SK-N-SH treated with all-trans-retinoic acid at 6 μM for 48 hours (cell line): ENCODE measurements around the gene FZD1.

Source experiments
- ATAC-seq: fragments of 200-7000 bp; cut with Tn5 transposase; 3 replicates; pipeline ENCODE4 v1.9.1; 2020; ENCODE audit warnings: mild to moderate bottlenecking, moderate library complexity
- ARNTL ChIP-seq: fragments of 450-650 bp; formaldehyde crosslinking; IDR thresholded peaks from 2 replicates; pipeline ENCODE4 v1.5.0; 2020; ENCODE audit warnings: low read depth, mild to moderate bottlenecking, moderate library complexity, borderline replicate concordance
- BACH2 ChIP-seq: fragments of 250-450 bp; sonication (Bioruptor Pico); IDR thresholded peaks from 2 replicates; pipeline ENCODE4 v1.9.0; 2021; ENCODE audit warnings: mild to moderate bottlenecking, borderline replicate concordance
- CREB5 ChIP-seq: fragments of 250-450 bp; sonication (Bioruptor Pico); IDR thresholded peaks from 2 replicates; pipeline ENCODE4 v1.5.1; 2020; ENCODE audit warnings: low read depth, mild to moderate bottlenecking, moderate library complexity
- CSDC2 ChIP-seq: fragments of 250-450 bp; sonication (Bioruptor Pico); IDR thresholded peaks from 2 replicates; pipeline ENCODE4 v1.5.0; 2020; ENCODE audit warnings: mild to moderate bottlenecking, moderate library complexity
- ESRRG ChIP-seq: fragments of 250-450 bp; sonication (Bioruptor Pico); IDR thresholded peaks from 2 replicates; pipeline ENCODE4 v1.6.1; 2021; ENCODE audit warnings: mild to moderate bottlenecking
- GLIS3 ChIP-seq: fragments of 250-450 bp; sonication (Bioruptor Pico); IDR thresholded peaks from 2 replicates; pipeline ENCODE4 v1.5.0; 2020; ENCODE audit warnings: mild to moderate bottlenecking, moderate library complexity
- ISL1 ChIP-seq: fragments of 250-450 bp; sonication (Bioruptor Pico); IDR thresholded peaks from 2 replicates; pipeline ENCODE4 v2.1.2; 2022; ENCODE audit warnings: mild to moderate bottlenecking, moderate library complexity
- OSR1 ChIP-seq: fragments of 250-450 bp; sonication (Bioruptor Pico); IDR thresholded peaks from 2 replicates; pipeline ENCODE4 v1.8.0; 2022; ENCODE audit warnings: moderate library complexity, mild to moderate bottlenecking, inconsistent platforms
- PPARA ChIP-seq: fragments of 250-450 bp; sonication (Bioruptor Pico); IDR thresholded peaks from 2 replicates; pipeline ENCODE4 v1.5.0; 2020; ENCODE audit warnings: mild to moderate bottlenecking, borderline replicate concordance
- RARB ChIP-seq: fragments of 250-450 bp; sonication (Bioruptor Pico); IDR thresholded peaks from 2 replicates; pipeline ENCODE4 v1.8.0; 2021; ENCODE audit warnings: mild to moderate bottlenecking, moderate library complexity
- TCF4 ChIP-seq: fragments of 250-450 bp; sonication (Bioruptor Pico); IDR thresholded peaks from 2 replicates; pipeline ENCODE4 v1.8.0; 2021; ENCODE audit warnings: mild to moderate bottlenecking, moderate library complexity, borderline replicate concordance
- TOX ChIP-seq: fragments of 250-450 bp; sonication (Bioruptor Pico); IDR thresholded peaks from 2 replicates; pipeline ENCODE4 v1.8.0; 2021; ENCODE audit warnings: mild to moderate bottlenecking, moderate library complexity, borderline replicate concordance
- ZC3H10 ChIP-seq: fragments of 250-450 bp; sonication (Bioruptor Pico); IDR thresholded peaks from 2 replicates; pipeline ENCODE4 v1.5.1; 2021; ENCODE audit warnings: mild to moderate bottlenecking, moderate library complexity
- ZFP3 ChIP-seq: fragments of 250-450 bp; sonication (Bioruptor Pico); IDR thresholded peaks from 2 replicates; pipeline ENCODE4 v1.5.0; 2020; ENCODE audit warnings: mild to moderate bottlenecking, moderate library complexity
- ZFP30 ChIP-seq: fragments of 450-650 bp; formaldehyde crosslinking; IDR thresholded peaks from 2 replicates; pipeline ENCODE4 v1.5.0; 2022; ENCODE audit warnings: mild to moderate bottlenecking, moderate library complexity
- ZNF565 ChIP-seq: fragments of 450-650 bp; formaldehyde crosslinking; conservative IDR thresholded peaks from 2 replicates; pipeline ENCODE4 v1.5.0; 2020; ENCODE audit warnings: low read depth, mild to moderate bottlenecking, moderate library complexity
- ZNF70 ChIP-seq: fragments of 450-650 bp; formaldehyde crosslinking; IDR thresholded peaks from 2 replicates; pipeline ENCODE4 v1.5.0; 2020; ENCODE audit warnings: mild to moderate bottlenecking, moderate library complexity
- ZNF8 ChIP-seq: fragments of 450-650 bp; formaldehyde crosslinking; IDR thresholded peaks from 2 replicates; pipeline ENCODE4 v1.5.0; 2020; ENCODE audit warnings: mild to moderate bottlenecking, moderate library complexity
- TF ChIP-seq, protein P1 (sequence below): fragments of 250-450 bp; sonication (Bioruptor Pico); IDR thresholded peaks from 2 replicates; pipeline ENCODE4 v1.5.0; 2020; ENCODE audit warnings: mild to moderate bottlenecking, moderate library complexity
- TF ChIP-seq, protein P2 (sequence below): fragments of 250-450 bp; sonication (Bioruptor Pico); IDR thresholded peaks from 2 replicates; pipeline ENCODE4 v1.8.0; 2021; ENCODE audit warnings: low read depth, mild to moderate bottlenecking, moderate library complexity, borderline replicate concordance

The FZD1 gene

DNA sequence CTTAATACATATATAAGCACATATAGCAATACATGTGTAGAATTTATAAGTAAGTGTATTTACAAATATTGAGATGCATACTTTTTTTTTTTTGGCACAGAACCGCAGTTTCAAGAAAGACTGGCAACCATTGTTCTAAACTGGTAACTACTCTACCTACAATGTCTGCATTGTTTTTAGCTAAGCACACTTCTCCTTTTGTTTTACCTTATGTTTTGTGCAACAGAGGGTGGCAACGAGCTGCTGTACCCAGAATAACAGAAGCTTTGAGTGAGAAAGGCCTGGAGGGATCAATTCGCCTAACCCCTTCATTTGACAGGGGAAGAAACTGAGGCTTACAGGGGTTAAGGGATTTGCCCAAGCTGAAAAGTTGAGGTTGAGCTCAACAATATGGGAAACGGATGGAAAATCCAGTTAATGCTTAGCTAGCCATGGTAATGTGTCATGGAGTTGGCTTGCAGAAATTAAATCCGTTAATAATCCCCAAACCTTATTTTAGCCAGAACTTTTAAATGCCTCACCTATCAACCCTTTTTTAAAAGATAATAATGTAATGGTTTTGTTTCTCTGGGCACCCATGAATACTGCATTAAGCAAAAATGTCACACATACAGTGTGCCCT lies 25.5 kb downstream of the FZD1 start (continued):
- no peak for TF ChIP-seq CREB5 (CRISPR knock-in tag)
- TF ChIP-seq, all 23 proteins: peak for 0

- ATAC-seq = no peak
- TF ChIP-seq GLIS3 (CRISPR knock-in tag) = no peak
- no peak for TF ChIP-seq ESRRG (CRISPR knock-in tag)
- TF ChIP-seq ZNF70 (CRISPR knock-in tag) = no peak
- no peak for TF ChIP-seq ZFP3 (CRISPR knock-in tag)
- TF ChIP-seq ISL1 (CRISPR knock-in tag) = no peak
- no peak for TF ChIP-seq TCF4 (CRISPR knock-in tag)
- TF ChIP-seq RARB (CRISPR knock-in tag) = no peak
- TF ChIP-seq ZNF8 (CRISPR knock-in tag) = no peak
- no peak for TF ChIP-seq ARNTL (CRISPR knock-in tag)
- no peak for TF ChIP-seq ZFP30 (CRISPR knock-in tag)
- TF ChIP-seq PPARA (CRISPR knock-in tag) = no peak
- TF ChIP-seq ZNF565 (CRISPR knock-in tag) = no peak
- TF ChIP-seq, protein P1, sequence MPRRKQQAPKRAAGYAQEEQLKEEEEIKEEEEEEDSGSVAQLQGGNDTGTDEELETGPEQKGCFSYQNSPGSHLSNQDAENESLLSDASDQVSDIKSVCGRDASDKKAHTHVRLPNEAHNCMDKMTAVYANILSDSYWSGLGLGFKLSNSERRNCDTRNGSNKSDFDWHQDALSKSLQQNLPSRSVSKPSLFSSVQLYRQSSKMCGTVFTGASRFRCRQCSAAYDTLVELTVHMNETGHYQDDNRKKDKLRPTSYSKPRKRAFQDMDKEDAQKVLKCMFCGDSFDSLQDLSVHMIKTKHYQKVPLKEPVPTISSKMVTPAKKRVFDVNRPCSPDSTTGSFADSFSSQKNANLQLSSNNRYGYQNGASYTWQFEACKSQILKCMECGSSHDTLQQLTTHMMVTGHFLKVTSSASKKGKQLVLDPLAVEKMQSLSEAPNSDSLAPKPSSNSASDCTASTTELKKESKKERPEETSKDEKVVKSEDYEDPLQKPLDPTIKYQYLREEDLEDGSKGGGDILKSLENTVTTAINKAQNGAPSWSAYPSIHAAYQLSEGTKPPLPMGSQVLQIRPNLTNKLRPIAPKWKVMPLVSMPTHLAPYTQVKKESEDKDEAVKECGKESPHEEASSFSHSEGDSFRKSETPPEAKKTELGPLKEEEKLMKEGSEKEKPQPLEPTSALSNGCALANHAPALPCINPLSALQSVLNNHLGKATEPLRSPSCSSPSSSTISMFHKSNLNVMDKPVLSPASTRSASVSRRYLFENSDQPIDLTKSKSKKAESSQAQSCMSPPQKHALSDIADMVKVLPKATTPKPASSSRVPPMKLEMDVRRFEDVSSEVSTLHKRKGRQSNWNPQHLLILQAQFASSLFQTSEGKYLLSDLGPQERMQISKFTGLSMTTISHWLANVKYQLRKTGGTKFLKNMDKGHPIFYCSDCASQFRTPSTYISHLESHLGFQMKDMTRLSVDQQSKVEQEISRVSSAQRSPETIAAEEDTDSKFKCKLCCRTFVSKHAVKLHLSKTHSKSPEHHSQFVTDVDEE = no peak
- TF ChIP-seq BACH2 (CRISPR knock-in tag) = no peak
Observed at GRCh38 chr7:91291302-91291701, 27.1 kb downstream of the FZD1 start.

GRCh38 chr7:91291902-91292301 lies 27.7 kb downstream of the FZD1 start:
- TF ChIP-seq, protein P2, sequence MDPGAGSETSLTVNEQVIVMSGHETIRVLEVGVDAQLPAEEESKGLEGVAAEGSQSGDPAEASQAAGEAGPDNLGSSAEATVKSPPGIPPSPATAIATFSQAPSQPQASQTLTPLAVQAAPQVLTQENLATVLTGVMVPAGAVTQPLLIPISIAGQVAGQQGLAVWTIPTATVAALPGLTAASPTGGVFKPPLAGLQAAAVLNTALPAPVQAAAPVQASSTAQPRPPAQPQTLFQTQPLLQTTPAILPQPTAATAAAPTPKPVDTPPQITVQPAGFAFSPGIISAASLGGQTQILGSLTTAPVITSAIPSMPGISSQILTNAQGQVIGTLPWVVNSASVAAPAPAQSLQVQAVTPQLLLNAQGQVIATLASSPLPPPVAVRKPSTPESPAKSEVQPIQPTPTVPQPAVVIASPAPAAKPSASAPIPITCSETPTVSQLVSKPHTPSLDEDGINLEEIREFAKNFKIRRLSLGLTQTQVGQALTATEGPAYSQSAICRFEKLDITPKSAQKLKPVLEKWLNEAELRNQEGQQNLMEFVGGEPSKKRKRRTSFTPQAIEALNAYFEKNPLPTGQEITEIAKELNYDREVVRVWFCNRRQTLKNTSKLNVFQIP (CRISPR knock-in tag) = no peak
- TF ChIP-seq ZFP3 (CRISPR knock-in tag) (no peak), CREB5 (CRISPR knock-in tag) (no peak), OSR1 (no peak), TOX (CRISPR knock-in tag) (no peak), ZFP30 (CRISPR knock-in tag) (no peak), RARB (CRISPR knock-in tag) (no peak), ZNF8 (CRISPR knock-in tag) (no peak), ZC3H10 (CRISPR knock-in tag) (no peak), ISL1 (CRISPR knock-in tag) (no peak), ESRRG (CRISPR knock-in tag) (no peak), PPARA (CRISPR knock-in tag) (no peak), CSDC2 (CRISPR knock-in tag) (no peak)
- no peak for ATAC-seq

DNA sequence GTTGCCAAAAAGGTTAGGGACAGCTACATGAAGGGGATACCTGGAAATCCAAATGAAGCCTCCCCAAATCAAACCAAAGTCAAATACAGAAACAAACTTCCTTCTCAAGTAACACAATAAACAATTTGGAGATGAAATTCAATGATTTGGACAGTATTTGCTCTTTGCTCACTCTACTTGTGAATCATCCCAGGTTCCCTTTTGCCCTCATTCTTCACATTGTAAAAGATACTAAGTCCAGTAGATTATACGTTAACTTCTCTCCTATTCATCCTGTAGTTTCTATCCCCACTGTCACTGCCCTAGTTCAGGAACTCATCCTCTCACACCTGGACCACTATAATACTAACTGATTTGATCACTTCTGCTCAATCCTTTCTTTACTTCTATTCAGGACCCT lies 28.3 kb downstream of the FZD1 start:
- TF ChIP-seq ZNF8 (CRISPR knock-in tag) = no peak
- no peak for ATAC-seq

DNA sequence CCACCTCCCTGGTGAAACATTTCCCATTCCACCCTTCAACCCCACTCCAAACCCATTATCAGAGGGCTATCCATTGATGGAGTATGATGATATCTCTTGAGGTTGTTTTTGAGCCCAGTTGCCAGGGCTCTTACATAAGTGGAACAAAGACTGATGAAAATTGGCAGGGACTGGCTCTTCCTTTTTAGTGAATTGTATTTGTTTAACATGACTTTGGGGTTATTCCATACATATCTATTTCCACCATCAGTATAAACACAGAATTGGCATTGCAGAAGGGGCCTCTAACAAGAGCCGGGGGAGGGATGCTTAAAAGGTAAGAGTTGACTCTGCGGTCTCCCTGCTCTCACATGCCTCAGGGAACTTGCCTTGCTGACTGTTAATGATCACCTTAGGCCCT lies 28.9 kb downstream of the FZD1 start:
- no peak for ATAC-seq
- no peak for TF ChIP-seq CSDC2 (CRISPR knock-in tag)
- TF ChIP-seq ZC3H10 (CRISPR knock-in tag) = no peak
- no peak for TF ChIP-seq ESRRG (CRISPR knock-in tag)
- TF ChIP-seq ISL1 (CRISPR knock-in tag) = no peak
- no peak for TF ChIP-seq ZNF565 (CRISPR knock-in tag)
- no peak for TF ChIP-seq TOX (CRISPR knock-in tag)
